ENCODE data around the gene CACNA2D3.

CACNA2D3 gene

DNA sequence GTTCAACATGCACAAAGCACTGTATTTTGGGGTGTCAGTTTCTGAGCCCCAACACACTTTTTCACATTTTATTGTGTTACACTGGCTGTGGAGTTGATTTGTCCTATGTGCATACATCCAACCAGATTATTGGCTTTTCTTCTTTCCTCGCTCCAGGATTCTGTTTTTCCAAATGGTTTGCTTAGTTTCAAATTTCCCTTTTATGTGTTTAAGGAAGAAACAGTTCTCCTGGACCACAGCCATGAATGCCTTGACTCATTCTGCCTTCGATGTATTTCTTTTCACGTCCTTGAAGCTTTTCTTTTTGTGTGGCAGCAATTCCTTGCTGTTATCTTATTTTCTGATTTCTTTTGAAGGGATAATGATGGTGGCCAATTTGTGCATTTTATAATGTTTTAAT, 53.8 kb downstream of the CACNA2D3 start:
- no peak for DNase-seq

GRCh38 chr3:54177816-54178215, 55.5 kb downstream of the CACNA2D3 start:
- DNase-seq = no peak

DNA sequence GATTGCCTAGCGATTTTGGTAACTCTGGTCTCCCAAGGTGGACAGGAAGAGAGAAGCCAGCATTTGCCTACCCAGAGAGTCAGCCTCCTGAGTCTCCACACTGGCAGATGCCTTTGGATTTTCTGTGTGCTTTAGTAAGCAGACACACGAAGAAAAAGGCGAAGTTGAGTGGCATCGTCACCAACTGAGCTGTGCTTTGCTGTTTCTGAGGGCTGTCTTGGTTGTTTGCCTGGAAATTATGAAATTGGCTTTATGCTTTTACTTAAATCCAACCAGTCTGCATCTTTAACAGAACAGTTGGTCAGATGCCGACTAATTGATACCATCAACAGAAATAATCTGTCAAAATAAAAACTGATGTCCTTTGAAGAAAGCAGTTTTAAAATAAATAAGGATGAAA, 56.0 kb downstream of the CACNA2D3 start:
- DNase-seq = no peak

DNA sequence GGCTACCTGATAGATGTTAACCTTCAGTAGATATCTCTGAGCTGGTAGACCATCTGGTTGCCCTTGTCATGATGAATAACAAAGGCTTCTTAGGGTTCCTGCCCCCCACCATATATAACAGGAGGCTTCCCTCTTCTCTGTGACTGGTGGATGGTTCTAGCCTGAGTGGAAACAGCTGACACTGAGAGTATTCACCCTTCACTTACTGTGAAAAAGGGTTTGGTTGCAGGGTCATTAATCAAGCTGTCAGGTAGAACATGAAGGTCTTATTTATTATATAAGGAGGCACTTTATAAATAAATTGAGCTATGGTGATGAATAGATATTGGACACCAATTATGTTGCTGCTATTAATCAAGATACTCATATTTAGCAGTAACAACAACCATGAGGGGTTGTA, 58.6 kb downstream of the CACNA2D3 start:
- no peak for DNase-seq

- no peak for DNase-seq
These were observed 59.9 kb downstream of the CACNA2D3 start for GRCh38 chr3:54182242-54182641.

DNA sequence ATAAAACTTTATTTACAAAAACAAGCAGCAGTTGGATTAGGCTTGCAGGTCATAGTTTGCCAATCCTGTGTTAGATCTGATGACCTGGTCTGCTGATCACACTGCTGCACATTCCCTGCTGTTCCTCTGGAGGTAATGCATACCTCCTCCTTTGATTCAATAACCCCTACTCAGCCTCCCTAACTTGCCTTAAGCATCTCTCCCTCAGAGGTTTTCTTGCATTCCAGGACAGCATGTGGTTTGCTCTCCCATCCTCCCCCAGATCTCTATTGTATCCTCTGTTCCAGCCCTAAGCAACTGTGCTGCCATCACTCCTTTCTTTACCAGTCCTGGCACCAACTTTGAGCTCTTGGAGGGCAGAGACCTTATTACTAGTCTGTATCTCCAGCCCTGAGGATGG, 63.4 kb downstream of the CACNA2D3 start:
- no peak for DNase-seq

- no peak for DNase-seq
These were observed 65.9 kb downstream of the CACNA2D3 start for GRCh38 chr3:54188176-54188791.

DNA sequence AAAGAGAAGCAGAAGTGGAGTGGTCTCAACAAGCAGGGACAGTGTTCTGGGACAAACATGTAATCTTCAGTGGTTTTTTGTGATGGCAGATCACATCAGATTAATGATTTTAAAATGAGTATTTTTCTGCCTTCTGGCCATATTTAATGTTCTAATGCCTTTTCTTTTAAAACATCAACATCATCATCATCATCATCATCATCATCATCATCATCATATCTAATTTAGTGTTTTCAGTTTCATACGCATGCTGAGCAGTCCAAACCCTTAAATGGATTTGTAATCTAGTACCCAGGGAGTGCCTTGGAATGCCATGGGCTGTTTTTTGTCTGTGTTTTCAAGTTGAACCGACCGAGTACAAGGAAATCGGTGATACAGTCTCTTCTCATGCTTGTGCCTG, 68.9 kb downstream of the CACNA2D3 start:
- DNase-seq = no peak

DNA sequence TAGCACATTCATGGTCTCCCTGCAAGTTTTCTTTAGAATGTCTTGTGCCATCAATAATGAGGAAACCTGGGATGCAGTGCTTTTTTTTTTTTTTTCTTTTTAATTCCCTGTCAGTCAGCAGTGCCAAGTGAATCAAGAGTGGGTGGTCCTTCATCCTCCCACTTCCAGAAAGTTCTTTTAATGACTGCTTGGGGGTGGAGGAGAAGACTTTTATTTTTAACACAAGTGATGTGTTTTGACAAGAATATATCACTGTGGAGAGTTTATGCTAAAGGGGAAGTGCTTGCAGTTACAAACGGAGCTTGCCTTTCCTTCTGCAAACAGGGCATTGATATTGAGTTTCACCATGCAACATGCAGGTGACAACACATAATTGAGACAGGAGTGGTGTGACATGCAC, 69.7 kb downstream of the CACNA2D3 start:
- no peak for DNase-seq

DNA sequence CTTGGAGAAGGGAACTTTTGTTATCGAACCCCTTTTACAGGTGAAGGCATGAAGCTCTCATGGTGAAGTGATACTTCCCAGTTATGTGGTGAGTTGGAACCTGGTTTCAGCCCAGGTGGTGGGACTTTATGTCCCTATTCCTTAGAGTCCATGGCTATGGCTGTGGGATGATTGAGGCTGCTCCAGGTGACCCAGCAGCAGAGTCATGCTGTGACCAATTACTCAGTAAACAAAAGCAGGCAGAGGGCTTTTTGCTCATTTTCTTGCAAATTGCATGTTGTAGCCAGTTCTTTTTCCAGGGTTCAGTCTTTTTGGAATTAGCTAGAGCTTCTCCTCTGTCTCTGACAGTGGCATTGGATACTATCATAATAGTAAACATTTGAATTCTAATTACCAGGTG, 70.7 kb downstream of the CACNA2D3 start:
- no peak for DNase-seq

DNA sequence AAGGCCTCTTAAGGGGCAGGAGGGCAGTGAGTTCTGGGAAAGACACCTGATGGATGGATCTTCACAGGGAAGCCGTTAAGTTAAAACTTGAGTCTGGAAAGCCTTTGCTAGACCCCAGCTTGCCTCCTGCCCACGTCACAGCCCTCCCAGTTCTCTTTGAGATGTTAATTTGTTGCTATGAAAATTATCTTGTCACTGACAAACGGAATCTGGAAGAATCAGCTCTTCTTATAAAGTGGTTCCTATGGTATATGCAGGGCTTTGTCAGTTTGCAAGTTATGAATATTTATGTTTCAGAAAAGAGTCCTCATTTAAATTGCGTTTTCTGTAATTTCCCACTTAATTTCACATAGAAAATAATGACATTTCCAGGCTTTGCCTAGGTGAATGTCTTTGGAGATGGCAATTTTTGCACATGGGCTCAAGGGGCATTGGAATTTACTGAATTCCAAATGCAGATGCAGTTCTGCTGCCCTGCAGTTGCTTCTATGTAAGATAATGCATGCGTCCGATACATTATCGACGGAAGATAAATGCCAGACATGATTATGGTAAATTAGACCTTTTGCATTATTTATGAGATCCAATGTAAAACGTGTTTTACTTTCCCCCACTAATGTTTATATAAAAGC, 74.1 kb downstream of the CACNA2D3 start:
- no peak for DNase-seq

DNA sequence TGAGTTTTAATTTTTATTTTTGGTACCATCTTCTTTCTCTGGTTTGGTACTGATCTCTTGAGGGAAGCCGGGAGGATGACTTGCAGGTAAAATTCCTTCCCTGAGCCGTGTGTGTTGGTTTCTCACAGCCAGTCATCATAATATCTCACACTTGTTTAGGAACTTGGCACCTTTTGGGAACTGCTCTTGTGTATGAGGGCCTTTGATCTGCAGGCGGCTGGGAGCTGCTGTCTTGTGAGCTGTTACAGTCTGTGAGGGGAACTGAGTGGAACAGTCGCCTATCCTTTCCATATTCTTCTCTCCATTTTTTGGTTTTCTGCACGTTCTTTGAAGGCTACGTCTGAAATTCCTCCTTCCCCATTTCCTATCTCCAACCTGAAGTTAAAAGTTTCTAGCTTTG, 75.2 kb downstream of the CACNA2D3 start:
- DNase-seq = no peak

- no peak for DNase-seq
These were observed 76.2 kb downstream of the CACNA2D3 start for GRCh38 chr3:54198556-54198955.

DNA sequence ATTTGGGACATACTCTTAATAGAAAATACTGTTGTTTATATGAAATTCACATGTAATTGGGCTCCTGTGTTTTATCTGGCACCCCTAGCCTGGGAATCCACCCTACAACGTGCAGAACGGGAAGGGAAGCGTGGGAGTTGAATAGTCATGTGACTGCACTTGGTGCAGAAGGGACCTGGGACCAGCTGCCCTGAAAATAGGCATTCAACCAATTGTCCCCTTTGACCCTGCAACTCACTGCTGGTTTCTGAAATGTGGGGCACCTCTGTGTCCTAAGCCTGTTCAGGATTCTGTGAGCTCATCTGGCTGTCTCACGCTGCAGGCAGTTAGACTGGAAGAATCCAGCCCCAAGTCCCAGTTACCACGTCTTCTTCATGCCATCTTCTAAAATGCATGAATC, 79.7 kb downstream of the CACNA2D3 start:
- DNase-seq = no peak

DNA sequence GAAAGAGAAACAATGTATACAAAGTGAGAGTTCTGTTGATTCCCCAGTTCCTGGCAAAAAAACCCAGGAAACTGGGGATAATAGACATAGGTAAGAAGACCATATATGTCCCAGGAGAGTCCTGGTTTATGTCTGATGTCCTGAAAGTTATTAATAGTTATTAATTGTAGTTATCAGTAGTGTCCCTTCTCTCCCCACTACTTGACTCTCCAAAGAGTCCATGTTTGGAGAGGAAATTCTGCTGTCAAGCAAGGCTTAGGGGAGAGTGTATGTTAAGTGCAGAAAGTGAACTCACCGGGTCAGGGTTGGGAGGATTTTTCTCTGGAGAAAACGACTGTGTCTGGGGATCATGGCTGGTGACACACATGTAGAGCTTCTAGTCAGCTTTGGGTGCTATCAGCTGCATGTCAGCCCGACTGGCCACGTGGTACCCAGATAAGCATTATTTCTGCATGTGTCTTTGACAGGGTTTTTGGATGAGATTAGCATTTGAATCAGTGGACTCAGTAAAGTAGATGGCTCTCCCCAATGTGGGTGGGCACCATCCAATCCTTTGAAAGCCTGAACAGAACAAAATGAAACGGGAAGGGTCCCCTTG, 80.4 kb downstream of the CACNA2D3 start:
- DNase-seq = no peak

DNA sequence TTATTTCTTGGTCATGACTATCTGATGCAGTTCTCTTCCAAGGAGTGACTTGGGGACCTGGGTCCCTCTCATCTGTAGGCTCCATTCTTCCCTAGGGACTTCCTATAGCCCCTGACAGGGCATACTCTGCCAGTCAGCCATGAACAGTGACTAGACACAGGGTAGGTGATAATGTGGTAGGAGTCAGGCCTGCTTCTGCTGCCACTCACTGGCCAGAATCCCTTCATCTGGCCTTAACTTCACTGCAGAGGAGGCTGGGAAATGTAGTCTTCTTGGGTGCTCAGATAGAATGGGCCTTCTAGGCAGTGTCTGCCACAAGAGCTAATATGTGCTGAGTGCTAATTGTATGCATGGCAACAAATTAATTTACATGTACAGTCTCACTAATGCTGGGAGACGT, 84.5 kb downstream of the CACNA2D3 start:
- no peak for DNase-seq

DNA sequence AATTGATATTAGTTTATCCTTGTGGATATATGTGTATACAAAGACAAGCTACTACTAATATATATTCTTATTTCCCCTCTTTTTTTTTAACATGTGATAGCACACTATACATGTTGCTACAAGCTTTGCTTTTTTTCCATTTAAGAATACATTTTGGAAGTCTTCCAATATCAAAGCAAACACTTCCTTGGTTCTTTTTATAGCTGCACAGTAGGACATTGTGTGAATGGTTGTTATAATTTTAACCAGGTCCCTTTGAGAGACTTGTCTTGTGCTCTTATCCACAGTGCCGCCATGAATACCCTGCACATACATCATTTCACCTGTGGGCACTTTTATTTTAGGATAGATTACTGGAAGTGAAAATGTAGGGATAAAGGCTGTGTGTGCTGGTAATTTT, 88.7 kb downstream of the CACNA2D3 start:
- no peak for DNase-seq

GRCh38 chr3:54212723-54213122, 90.4 kb downstream of the CACNA2D3 start:
- DNase-seq = no peak

GRCh38 chr3:54213907-54214306, 91.6 kb downstream of the CACNA2D3 start:
- no peak for DNase-seq

DNA sequence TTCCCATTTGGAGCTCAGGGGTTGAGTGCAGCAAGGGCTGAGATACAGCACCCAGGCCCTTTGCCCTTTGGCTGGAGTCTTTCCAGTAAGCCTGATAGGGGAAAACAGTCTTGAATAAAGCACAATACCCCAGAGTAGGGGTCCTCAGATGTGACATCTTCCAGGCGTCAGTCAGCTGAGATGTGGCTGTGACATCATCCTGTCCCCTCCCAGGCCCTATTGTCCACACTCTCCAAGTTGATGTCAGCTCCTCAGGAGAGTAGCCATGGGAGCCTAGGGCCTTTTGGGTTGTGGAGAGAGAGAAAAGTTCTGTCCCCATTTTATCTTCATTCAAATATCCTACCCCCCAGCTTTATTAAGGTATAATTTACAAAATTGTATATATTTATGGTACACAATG, 92.5 kb downstream of the CACNA2D3 start:
- DNase-seq = no peak

- no peak for DNase-seq
These were observed 93.2 kb downstream of the CACNA2D3 start for GRCh38 chr3:54215521-54215920.

DNA sequence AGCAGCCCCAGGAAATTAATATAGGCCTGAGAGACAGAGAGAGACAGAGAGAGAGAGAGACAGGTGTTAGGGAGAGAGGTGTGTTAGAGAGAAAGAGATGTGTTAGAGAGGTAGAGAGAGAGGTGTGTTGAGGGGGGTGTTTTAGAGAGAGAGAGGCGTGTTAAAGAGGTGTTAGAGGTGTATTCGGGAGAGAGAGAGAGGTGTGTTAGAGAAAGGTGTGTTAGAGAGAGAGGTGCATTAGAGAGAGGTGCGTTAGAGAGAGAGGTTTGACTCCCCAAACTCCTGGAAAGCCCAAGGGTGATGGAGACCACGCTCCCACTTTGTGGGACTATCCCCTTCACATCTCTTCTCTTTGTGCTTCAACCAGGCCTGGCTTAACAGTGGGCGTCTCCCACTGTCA, 95.5 kb downstream of the CACNA2D3 start:
- DNase-seq = no peak

- DNase-seq = no peak
These were observed 100.0 kb downstream of the CACNA2D3 start for GRCh38 chr3:54222316-54222715.

DNA sequence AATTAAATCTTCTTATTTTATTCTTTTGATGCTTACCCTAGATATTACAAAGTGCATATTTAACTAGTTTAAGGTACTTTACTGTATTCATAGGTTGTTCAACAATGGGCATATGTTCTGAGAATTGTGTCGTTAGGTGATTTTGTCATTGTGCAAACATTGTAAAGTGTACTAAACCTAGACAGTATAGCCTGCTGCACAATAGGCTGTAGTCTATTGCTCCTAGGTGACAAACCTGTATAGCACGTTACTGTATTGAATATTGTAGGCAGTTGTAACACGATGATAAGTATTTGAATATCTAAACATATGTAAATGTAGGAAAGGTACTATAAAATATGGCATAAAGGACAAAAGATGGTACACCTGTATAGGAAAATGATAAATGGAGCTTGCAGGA, 100.7 kb downstream of the CACNA2D3 start:
- DNase-seq = no peak
